CD4-positive, alpha-beta T cell treated with Interleukin-17A for 4 hours (primary cell): Measurements from ENCODE around the gene TBX6.
A peak's percentile ranks its signal among the peaks of the same experiment; 100 is the strongest.

ENCODE experiments used
- DNase-seq: peaks from one replicate; pipeline ENCODE4 v3.0.0-alpha.2; 2020; ENCODE audit warnings: mixed read lengths

TBX6 gene

DNA sequence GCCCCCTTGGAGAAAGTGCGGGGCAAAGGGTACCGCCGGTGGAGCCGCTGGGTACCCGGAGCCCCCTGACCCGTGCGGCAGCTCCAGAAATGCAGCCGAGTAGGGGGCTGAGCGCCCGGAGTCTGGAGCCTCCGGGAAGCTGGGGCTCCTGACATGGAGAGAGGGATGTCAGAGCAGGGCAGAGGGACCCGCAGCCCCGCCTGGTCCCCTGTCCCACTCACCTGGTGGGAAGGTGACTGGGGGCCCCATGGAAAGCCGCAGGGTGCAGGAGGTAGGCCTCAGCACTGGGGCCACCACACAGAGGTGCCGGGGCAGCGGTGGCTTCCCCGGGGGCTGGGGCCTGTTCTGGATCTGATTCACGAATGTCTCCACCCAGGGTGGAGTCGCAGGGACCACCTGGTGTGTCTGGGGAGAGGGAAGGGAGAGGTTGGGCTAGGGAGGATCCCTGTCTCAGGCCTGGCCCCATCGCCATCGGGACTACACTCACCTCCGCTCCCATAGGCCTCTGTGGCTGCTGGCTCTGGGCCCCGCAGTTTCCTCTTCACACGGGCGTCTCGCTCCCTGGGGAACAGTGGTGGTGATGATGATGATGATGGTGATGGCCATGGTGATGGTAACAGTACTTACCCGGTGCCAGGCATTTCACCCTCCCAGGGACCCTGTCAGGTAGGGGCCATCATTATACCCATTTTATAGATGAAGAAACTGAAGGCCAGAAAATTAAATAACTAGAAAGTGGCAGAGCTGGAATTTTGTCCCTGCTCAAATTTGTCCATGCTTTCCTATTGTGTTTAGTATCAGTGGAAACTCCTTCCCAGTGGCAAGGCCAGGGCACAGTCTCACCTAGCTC lies 5.2 kb downstream of the TBX6 start:
- DNase-seq: no peak

DNA sequence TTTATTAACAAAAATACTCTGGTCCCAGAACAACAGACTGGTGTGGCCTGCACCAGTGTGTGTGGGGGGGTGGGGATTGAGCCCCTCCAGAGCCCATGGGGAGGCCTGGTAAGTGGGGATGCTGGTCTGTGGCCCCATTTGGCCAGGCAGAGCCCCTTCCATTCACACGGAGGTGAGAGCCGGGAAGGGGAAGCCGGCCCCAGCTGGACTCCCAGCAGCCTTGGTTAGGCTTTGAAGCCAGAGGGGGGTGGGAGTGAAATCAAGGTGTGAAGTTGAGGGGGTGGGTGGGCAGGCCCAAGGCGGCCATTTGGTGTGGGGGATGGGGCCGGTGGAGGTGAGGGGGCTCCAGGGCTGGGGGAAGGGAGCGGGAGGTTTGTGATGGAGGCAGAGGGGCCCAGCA lies 5.9 kb downstream of the TBX6 start:
- no peak for DNase-seq

DNA sequence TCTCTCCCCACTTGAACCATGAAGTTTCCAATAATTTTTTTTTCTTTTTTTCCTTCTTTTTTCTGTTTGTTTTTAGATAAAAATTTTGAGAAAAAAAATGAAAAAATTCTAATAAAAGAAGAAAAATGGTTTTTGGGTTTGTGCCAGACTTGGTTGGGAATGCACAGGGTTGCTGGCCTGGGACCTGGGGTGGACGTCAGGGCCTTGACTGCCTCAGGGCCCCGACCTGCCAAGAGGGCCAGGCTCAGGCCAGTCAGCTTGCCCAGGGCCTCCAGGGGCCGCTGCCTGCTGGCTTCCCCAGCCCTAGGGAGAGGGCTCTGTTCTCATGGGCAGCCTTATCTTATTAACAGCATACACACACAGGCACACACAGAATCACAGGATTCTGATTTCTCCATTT lies 6.5 kb downstream of the TBX6 start:
- DNase-seq: no peak

DNA sequence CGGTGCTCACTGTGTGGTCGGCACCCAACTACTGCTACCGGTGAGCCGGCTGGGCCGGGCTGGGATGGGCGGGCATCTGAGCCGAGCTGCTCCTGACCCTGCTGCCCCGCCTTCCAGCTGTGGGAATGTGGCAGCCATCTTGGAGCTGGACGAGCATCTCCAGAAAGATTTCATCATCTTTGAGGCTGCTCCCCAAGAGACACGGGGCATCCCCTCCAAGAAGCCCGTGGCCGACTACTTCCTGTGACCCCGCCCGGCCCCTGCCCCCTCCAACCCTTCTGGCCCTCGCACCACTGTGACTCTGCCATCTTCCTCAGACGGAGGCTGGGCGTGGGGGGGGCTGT lies 6.9 kb downstream of the TBX6 start:
- no peak for DNase-seq

DNA sequence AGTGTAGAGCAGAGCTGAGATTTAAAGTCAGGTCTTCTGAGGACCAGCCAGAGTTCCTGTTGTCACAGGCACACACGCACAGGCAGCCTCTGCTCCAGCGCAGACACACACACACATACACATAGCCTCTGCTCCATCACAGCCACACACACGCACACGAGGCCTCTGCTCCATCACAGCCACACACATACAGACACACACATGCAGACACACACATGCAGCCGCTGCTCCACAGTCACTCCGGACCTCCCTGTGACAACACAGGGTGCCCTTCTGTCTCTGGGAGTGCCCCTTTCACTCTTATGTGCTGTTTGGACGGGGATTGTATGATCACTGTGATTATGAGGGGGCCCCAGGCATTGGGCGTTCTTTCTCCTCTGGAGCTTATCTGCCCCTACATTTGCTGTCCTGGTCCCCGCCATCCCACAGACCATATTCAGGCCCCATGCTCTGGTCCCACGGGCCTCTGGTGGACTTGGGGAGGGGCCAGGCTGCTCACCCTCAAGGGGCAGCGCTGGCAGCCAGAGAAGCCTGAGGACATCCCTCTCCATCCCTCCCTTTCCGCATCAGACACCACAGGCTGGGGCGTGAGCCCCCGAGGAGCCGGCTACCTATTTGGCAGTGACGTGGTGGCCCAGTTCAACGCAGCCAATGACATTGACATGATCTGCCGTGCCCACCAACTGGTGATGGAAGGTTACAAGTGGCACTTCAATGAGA lies 7.5 kb downstream of the TBX6 start:
- DNase-seq: no peak

DNA sequence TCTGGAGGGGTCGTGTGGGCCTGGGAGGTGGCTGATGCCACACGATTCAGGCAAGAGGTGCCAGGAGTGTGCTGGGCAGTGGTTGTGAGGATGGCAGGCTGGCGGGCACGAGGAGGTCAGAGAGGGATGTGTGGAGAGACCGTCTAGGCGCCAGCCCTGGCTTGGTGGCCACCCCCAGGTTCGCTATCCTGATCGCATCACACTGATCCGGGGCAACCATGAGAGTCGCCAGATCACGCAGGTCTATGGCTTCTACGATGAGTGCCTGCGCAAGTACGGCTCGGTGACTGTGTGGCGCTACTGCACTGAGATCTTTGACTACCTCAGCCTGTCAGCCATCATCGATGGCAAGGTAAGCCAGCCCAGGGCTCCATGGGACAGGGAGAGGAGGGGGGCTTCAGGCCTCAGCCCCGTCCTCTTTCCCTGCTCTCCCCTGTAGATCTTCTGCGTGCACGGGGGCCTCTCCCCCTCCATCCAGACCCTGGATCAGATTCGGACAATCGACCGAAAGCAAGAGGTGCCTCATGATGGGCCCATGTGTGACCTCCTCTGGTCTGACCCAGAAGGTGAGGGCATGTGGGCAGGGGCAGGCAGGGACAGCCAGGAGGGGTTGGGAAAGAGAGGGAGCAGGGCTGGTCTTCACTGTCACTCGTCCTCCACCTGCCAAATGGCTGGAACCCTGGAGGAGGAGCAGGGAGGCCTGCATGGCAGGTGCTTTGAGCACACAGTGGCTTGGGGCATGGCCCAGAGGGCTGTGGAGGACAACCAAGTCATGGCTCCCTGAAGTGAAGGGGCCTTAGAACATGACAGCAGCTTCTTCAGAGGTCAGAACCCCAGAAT lies 8.3 kb downstream of the TBX6 start:
- DNase-seq: no peak

DNA sequence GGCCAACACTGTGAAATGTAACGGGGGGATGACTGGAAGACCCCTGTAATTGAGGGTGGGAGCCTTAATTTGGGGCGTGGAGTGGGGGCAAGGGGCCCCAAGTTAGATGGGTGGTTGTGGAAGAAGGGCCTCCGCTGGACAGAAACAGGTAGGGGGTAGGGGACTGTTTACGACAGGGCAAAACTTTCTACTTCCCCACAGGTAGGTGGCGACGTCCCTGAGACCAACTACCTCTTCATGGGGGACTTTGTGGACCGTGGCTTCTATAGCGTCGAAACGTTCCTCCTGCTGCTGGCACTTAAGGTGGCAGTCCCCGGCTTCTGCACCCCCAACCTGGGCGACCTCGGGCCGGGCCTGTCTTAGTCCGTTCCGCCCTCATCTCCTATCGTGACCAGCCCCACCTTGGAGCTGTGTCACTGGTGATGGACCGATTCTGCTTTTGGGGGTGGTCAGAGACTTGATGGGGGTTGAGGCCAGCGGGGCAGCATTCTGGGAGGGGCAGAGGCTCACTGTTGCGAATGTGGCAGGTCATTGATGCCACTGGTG lies 9.1 kb downstream of the TBX6 start:
- DNase-seq: no peak

DNA sequence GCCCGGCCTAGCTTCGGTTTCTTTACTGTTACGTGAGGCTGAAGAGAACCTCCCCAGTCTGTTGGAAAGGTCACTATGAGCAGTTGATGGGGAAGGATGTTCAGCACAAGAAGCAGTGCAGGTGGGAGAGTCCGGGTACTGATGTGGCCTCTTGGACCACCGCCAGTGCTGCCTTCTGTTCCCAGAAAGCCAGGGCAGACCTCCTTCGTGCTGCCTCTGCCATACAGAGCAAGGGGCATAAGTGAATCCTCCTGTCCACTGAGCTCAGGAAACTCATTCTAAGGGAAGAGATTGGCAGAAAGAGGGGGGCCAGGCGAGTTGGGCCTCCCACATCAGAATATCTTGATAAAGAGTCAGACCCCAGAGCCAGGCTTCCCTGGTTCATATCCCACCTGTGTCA lies 12.2 kb downstream of the TBX6 start:
- no peak for DNase-seq

DNA sequence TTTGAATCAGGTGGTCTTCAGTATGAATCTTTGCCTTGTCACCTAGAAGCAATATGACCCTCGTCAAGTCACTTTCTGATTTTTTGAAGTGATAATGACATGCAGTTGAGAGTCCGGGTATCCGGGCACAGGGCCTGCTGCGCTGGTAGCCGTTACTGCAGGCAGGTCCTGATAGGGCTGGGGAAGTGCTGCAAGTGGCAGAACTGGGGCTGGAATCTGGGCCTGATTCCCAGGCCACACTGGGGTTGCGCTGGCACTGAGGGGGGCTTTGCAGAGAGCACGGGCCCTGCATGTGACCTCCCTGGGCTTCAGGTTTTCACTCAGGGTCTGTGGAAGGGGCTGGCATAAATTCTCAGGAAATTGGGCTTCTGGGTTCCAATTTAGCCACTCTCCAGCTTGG lies 13.0 kb downstream of the TBX6 start:
- no peak for DNase-seq

DNA sequence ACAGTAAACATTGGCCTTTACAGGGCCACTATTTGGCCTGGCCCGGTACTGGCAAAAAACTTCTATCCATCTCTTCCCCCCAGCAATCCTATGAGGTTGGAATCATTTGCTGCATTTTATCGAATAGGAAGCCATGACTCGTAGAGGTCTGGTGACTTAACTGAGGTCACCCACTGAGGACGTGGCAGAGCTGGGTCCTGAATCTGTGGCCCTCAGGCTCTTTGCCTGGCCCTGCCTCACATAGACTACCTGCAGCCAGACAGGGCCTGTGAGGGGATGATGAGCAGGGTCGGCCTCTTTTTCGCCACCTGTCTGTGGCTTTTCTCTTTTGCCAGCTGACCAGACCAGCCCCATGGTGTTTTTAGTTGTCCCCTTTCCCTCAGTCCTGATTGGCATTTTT lies 14.1 kb downstream of the TBX6 start:
- no peak for DNase-seq

DNA sequence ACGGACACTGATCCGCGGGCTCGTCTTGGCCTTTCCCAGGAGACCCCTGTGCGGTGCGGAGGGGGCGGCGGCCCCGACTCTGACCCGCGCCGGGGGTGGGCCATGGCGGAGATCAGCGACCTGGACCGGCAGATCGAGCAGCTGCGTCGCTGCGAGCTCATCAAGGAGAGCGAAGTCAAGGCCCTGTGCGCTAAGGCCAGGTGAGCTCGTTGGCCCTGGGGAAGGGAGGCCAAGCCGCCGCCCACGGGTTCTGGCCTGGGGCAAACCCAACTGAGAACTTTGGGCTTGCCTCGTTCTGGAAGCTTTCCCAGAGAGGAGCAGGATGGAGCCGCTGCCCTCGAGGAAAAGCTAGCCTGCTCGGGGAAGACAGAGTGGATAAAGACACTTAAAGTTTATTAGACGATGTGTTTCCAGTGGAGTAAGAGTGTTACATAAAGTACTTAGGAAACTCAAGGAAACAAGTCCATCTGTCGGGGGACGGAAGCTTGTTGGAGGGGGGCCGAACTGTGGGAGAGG lies 15.4 kb downstream of the TBX6 start:
- DNase-seq: peak; percentile 24

DNA sequence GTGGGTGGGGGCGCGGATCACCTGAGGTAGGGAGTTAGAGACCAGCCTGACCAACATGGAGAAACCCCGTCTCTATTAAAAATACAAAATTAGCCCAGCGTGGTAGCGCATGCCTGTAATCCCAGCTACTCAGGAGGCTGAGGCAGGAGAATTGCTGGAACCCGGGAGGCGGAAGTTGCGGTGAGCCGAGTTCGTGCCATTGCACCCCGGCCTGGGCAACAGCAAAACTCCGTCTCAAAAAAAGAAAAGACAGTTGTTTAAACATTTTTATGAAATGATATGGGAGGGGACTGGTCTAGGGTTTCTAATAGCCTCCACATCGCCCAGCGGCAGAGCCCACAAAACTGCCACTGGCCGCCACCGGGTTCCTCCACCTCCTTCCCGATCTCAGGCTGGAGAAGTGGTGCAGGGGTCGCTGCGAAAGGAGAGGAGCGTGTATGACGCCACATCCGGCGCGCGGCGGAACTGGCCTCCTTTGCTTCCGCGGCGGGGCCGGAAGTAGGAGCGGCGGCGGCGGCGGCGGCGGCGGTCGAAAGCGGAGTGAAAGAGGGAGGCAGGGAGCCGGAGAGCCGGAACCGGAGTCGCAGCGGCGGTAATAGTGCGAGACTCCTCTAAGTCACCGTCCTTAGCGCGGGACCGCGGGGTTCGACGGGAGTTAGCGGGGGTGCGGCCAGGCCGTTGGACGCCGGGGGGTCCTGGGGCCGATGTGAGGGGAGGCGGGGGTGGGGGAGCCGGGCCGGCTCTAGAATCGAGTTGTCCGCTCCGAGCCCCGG lies 16.0 kb downstream of the TBX6 start, which contains the start of gene PPP4C:
Gene PPP4C, plus strand, starts transcription at position 492 of the 773 bp plus-strand sequence. CDS start 384 bp downstream, outside the sequence.
- peak; percentile 91 for DNase-seq

DNA sequence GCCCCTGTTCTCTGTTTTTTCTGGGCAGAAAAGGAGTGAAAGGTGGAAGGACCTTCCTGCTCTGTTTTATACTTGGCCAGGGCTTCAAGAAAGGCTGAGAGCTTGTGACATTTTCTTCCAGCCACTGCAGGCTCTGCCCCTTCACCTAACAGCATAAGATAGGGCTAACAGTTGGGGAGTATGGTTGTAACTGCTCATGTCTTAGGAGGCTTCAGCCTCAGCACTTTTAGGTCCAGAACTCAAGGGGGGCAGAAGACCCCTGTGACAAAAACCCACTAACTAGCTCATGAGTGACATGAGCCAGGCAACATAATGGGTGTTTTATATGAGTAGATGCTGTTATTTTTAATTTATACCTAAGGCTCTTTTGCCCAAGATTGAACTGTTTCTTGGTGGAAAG lies 21.2 kb downstream of the TBX6 start:
- DNase-seq: no peak

DNA sequence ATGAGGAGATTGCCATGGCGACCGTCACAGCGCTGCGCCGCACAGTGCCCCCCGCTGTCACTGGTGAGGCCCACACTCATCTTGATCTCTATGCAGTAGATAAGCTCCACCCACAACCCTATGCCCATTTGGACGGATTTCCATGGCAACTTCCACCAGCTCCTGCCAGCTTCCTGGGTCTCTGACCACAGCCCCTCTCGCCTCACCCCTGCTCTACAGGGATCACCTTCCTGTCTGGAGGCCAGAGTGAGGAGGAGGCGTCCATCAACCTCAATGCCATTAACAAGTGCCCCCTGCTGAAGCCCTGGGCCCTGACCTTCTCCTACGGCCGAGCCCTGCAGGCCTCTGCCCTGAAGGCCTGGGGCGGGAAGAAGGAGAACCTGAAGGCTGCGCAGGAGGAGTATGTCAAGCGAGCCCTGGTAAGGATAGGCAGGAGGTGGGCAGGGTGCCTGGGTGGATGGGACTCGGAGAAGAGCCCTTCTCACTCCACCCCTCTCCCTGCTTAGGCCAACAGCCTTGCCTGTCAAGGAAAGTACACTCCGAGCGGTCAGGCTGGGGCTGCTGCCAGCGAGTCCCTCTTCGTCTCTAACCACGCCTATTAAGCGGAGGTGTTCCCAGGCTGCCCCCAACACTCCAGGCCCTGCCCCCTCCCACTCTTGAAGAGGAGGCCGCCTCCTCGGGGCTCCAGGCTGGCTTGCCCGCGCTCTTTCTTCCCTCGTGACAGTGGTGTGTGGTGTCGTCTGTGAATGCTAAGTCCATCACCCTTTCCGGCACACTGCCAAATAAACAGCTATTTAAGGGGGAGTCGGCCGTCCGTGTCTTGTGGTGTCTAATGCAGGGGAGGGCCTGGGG lies 21.9 kb downstream of the TBX6 start:
- no peak for DNase-seq

DNA sequence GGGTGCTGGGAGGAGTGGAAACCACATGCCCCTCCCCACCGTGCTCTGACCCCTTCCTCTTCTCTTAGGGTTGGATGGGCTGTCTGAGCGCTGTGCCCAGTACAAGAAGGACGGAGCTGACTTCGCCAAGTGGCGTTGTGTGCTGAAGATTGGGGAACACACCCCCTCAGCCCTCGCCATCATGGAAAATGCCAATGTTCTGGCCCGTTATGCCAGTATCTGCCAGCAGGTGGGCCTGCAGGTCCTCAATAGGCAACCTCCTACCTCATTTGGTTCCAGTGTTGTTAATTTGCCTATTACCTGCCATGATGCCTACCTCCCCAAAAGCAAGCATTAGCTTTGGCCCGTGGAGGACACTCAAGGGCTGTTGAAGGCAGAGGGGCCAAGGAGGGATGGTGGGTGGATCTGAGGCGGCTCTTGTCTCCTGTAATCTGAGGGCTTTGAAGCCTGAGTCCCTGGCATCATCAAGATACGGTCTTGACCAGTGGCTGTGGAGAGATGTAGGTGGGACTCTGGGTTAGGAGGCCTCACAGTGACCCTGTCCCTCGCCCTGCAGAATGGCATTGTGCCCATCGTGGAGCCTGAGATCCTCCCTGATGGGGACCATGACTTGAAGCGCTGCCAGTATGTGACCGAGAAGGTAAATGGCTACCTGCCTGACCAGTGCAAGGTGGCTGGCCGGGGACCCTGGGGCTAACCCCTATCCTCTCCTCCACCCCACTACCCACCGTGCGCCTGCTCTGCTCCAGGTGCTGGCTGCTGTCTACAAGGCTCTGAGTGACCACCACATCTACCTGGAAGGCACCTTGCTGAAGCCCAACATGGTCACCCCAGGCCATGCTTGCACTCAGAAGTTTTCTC lies 22.7 kb downstream of the TBX6 start:
- peak; percentile 62 for DNase-seq

DNA sequence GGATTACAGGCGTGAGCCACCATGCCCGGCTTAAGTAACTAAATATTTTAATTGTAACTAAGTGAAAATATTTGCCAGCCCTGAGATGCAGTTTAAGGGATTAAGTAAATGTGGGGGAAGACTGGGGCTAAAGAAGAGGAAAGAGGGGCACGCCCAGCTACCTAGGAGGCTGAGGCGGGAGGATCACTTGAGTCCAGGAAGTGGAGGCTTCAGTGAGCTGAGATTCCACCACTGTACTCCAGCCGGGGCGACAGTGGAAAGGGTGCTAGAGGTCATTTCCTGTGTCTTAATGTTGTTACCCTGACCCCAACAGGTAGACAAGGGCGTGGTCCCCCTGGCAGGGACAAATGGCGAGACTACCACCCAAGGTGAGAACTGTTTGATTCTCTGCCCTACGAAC lies 23.4 kb downstream of the TBX6 start:
- DNase-seq: no peak

DNA sequence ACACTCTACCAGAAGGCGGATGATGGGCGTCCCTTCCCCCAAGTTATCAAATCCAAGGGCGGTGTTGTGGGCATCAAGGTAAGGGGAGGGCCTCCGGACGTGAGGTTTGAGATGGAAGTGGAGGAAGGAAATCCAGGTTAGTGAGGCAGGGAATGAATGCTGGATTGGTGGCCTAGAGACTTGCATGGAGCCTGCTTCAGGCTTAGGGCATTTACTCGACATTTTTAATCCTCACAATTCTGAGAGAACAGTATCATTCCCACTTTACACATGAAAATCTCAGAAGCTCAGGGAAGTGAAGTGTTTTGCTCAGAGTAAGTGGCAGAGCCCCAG lies 24.2 kb downstream of the TBX6 start:
- DNase-seq: no peak

DNA sequence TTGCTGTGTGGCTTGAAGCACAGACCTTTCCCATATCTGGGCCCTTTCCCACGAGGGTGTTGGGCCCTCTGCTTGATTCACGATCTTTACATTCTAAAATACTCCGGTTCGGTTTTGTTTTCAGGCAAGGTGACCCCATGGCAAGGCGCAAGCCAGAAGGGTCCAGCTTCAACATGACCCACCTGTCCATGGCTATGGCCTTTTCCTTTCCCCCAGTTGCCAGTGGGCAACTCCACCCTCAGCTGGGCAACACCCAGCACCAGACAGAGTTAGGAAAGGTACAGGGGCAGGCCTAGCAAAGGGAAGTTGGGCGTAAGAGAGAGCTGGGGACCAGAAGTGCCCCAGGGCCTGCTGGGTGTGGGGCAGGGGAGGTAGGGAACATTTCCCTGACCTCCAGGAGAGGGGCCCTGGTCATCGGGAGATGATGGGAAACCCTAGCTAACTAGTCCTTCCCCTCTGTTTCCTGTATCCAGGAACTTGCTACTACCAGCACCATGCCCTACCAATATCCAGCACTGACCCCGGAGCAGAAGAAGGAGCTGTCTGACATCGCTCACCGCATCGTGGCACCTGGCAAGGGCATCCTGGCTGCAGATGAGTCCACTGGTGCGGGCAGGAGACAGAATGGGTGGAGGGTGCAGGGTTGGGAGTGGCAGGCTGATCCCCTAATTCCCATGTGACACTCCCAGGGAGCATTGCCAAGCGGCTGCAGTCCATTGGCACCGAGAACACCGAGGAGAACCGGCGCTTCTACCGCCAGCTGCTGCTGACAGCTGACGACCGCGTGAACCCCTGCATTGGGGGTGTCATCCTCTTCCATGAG lies 24.8 kb downstream of the TBX6 start:
- DNase-seq: no peak
